CD14-positive monocyte (primary cell): Measurements from ENCODE around the gene DLL4. TPM values are rescaled to one million over a fixed set of nuclear protein-coding genes. Genes with fewer than 3 reads are reported as not detected.

ENCODE experiments used
- DNase-seq, 3 donors: peaks; one replicate each; pipeline ENCODE4 v3.0.0-alpha.2; 2011 to 2022
- H2AFZ ChIP-seq: 2 replicates; pipeline ENCODE4 v1.6.0; 2012; ENCODE audit warnings: mild to moderate bottlenecking, low read depth, low read length, inconsistent platforms; ENCODE audit not compliant: insufficient read depth, poor library complexity, severe bottlenecking
- H3K27ac ChIP-seq, 2 donors: 1 replicate in 1 of 2; 2 replicates in 1 of 2; pipeline ENCODE4 v1.5.1; 2012 to 2013; ENCODE audit warnings: low read length in 2 of 2, control low read depth in 1 of 2, inconsistent platforms in 1 of 2, low read depth in 1 of 2, mild to moderate bottlenecking in 1 of 2
- H3K27me3 ChIP-seq, 2 donors: one replicate each; pipeline versions ENCODE4 v1.6.0 to v1.6.1; 2011 to 2013; ENCODE audit warnings: low read length in 2 of 2; ENCODE audit not compliant: control insufficient read depth in 2 of 2, insufficient read depth in 2 of 2
- H3K36me3 ChIP-seq, 2 donors: replicated peaks in 1 of 2; 1 replicate in 1 of 2; 2 replicates in 1 of 2; pipeline versions ENCODE4 v1.5.1 to v1.6.1; 2012 to 2013; ENCODE audit warnings: low read length in 2 of 2, control low read depth in 1 of 2, inconsistent platforms in 1 of 2, mild to moderate bottlenecking in 1 of 2; ENCODE audit not compliant: insufficient read depth in 2 of 2, control insufficient read depth in 1 of 2
- H3K4me1 ChIP-seq, 2 donors: 1 replicate in 1 of 2; 2 replicates in 1 of 2; pipeline versions ENCODE4 v1.5.1 to v1.6.1; 2012 to 2013; ENCODE audit warnings: low read length in 2 of 2, control low read depth in 1 of 2, inconsistent platforms in 1 of 2, mild to moderate bottlenecking in 1 of 2, moderate library complexity in 1 of 2; ENCODE audit not compliant: insufficient read depth in 2 of 2, control insufficient read depth in 1 of 2
- H3K4me2 ChIP-seq: replicated peaks from 2 replicates; pipeline ENCODE3; 2012; ENCODE audit warnings: low read length, moderate library complexity, mild to moderate bottlenecking; ENCODE audit not compliant: poor library complexity, severe bottlenecking; ENCODE audit errors: extremely low read depth
- H3K4me3 ChIP-seq, 3 experiments: fragments of 200-600 bp in 1 of 3; sonication (generic) in 1 of 3; replicated peaks in 1 of 3; 1 replicate in 2 of 3; 2 replicates in 1 of 3; pipeline ENCODE4 v1.5.1; 2011 to 2013; ENCODE audit warnings: low read length in 3 of 3, mild to moderate bottlenecking in 3 of 3, control low read depth in 2 of 3, low read depth in 2 of 3, inconsistent platforms in 1 of 3, moderate library complexity in 1 of 3
- H3K79me2 ChIP-seq: 2 replicates; pipeline ENCODE4 v1.6.0; 2012; ENCODE audit warnings: mild to moderate bottlenecking, control low read depth, inconsistent platforms, low read length, moderate library complexity; ENCODE audit not compliant: insufficient read depth
- H3K9ac ChIP-seq: 2 replicates; pipeline ENCODE4 v1.6.0; 2017; ENCODE audit warnings: low read length, mild to moderate bottlenecking; ENCODE audit not compliant: insufficient read depth, poor library complexity, severe bottlenecking
- H3K9me3 ChIP-seq, 2 donors: replicated peaks in 1 of 2; 1 replicate in 1 of 2; 2 replicates in 1 of 2; pipeline versions ENCODE4 v1.5.1 to v1.6.1; 2012 to 2013; ENCODE audit warnings: low read length in 2 of 2, control low read depth in 1 of 2; ENCODE audit not compliant: control insufficient read depth in 1 of 2, insufficient read depth in 1 of 2
- H4K20me1 ChIP-seq: 2 replicates; pipeline ENCODE4 v1.6.0; 2012; ENCODE audit warnings: mild to moderate bottlenecking, low read length, control low read depth, moderate library complexity; ENCODE audit not compliant: insufficient read depth
- H3K27ac Mint-ChIP-seq, 7 donors: one replicate each; pipeline ENCODE4 v1.8.0; 2020; ENCODE audit warnings: mild to moderate bottlenecking in 7 of 7, mixed read lengths in 7 of 7, moderate library complexity in 6 of 7, inconsistent platforms in 2 of 7
- H3K27me3 Mint-ChIP-seq, 3 donors: one replicate each; pipeline ENCODE4 v1.8.0; 2021 to 2022; ENCODE audit warnings: low read depth in 3 of 3, mild to moderate bottlenecking in 3 of 3, mixed read lengths in 3 of 3, moderate library complexity in 3 of 3, inconsistent platforms in 1 of 3
- H3K36me3 Mint-ChIP-seq, 2 donors: one replicate each; pipeline ENCODE4 v1.8.0; 2020; ENCODE audit warnings: mixed read lengths in 2 of 2, inconsistent platforms in 1 of 2, mild to moderate bottlenecking in 1 of 2
- H3K4me1 Mint-ChIP-seq: one replicate; pipeline ENCODE4 v1.8.0; 2020; ENCODE audit warnings: mild to moderate bottlenecking, mixed read lengths
- H3K4me3 Mint-ChIP-seq, 2 donors: one replicate each; pipeline ENCODE4 v1.8.0; 2020; ENCODE audit warnings: mild to moderate bottlenecking in 2 of 2, mixed read lengths in 2 of 2, moderate library complexity in 1 of 2
- H3K9me3 Mint-ChIP-seq, 7 donors: one replicate each; pipeline ENCODE4 v1.8.0; 2020 to 2022; ENCODE audit warnings: mixed read lengths in 7 of 7, mild to moderate bottlenecking in 6 of 7, moderate library complexity in 6 of 7, inconsistent platforms in 2 of 7
- WGBS: methylation state at CpG from one replicate; pipeline ENCODE4 v1.1.5; 2013; ENCODE audit warnings: missing lambda C conversion rate; ENCODE audit not compliant: insufficient coverage; 5-methylcytosine and 5-hydroxymethylcytosine counted together
- intact Hi-C, 2 donors: fragments of 100-400 bp; cut with micrococcal nuclease; formaldehyde crosslinking; loops; one replicate each; pipeline versions ENCODE4 v1.15.0 to v1.15.1; 2023
- polyA plus RNA-seq, 3 donors: library from polyadenylated mRNA; depleted of rRNA in 1 of 3; unstranded in 2 of 3; stranded (reverse) in 1 of 3; fragments of 300-500 nt in 2 of 3; fragments of >200 nt in 1 of 3; fragmentation: Illumina TruSeq in 2 of 3; gene quantifications; 1 replicate in 2 of 3; 2 replicates in 1 of 3; pipeline ENCODE4 v1.2.3, GENCODE V29; 2012 to 2021
- TF ChIP-seq, protein P1 (sequence below): fragments of 200-600 bp; IDR thresholded peaks from one replicate; pipeline ENCODE4 v1.8.0; 2022; ENCODE audit warnings: antibody characterized with exemption, mild to moderate bottlenecking

DLL4 gene
- polyA plus RNA-seq, 3 donors, result 0.07 TPM; not detected in 2

DNA sequence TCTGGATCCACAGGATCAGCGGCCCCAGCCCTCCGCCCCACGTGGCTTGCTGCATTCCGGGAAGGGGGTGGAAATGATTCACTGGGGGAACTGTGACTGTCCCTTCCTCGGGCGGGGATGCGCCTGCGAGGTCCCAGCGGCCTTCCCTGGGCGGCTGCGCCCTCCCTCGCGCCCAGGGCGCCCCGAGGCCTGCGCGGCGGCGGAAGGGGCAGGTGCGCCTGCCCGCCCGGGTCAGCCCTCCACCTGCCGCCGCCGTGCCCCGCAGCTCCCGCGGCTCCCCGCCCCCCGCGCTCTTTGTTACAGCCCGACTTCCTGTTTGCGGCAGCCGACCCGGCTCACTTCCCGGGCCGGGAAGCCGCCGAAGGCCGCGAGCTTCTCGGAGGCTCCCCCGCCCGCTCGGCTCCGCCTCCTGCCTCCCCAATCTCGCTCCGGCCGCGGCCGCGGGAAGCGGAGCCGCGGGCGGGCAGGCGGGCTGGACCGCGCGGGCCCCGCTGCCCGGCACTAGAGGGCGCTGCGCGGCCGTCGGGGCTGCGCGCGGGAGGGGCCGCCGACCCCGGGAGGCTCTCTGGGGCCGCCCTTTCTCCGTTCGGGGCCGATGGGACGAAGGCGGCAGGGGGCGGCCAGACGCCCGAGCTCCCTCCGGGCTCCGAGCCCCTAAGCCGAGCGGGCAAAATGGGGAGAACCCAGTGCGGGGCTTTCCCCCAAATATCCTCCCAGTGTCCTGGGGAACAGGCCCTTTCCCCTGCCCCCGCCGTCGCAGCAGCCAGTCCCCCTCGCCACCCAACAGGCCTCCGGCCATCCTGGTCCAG, 12.6 kb downstream of the DLL4 start:
- peak overlapping the region; percentile 82 for H3K4me2 ChIP-seq
- Mint-ChIP-seq H3K27ac (peak overlapping the region in 6 of 7 donors; percentile 37 to 86 (median 54)), H3K9me3 (no peaks in the 10 kb centered on the region), H3K36me3 (no peaks in the 10 kb centered on the region), H3K27me3 (peaks cover 9 to 16% (median 12%) of the 10 kb centered on the region in 3 donors), H3K4me3 (peak overlapping the region; percentile 77 to 88), H3K4me1 (peaks cover 35% of the 10 kb centered on the region)
- H2AFZ ChIP-seq, result peak overlapping the region; percentile 94
- intact Hi-C loops, result loop anchor here in 1 of 2 donors (5.0 to 10.0 kb wide), 2 partner anchors 34 to 83 kb away; no protein-coding TSS in a partner anchor
- no peaks in the 10 kb centered on the region for H3K36me3 ChIP-seq
- peak overlapping the region; percentile 68 for H3K9ac ChIP-seq
- peak overlapping the region; percentile 64 to 75 for H3K27ac ChIP-seq
- H3K4me1 ChIP-seq, result peaks cover 34 to 40% of the 10 kb centered on the region in 2 donors
- DNase-seq, result peak; percentile 73 to 81 (median 76)
- no peaks in the 10 kb centered on the region for H3K9me3 ChIP-seq
- TF ChIP-seq, protein P1, sequence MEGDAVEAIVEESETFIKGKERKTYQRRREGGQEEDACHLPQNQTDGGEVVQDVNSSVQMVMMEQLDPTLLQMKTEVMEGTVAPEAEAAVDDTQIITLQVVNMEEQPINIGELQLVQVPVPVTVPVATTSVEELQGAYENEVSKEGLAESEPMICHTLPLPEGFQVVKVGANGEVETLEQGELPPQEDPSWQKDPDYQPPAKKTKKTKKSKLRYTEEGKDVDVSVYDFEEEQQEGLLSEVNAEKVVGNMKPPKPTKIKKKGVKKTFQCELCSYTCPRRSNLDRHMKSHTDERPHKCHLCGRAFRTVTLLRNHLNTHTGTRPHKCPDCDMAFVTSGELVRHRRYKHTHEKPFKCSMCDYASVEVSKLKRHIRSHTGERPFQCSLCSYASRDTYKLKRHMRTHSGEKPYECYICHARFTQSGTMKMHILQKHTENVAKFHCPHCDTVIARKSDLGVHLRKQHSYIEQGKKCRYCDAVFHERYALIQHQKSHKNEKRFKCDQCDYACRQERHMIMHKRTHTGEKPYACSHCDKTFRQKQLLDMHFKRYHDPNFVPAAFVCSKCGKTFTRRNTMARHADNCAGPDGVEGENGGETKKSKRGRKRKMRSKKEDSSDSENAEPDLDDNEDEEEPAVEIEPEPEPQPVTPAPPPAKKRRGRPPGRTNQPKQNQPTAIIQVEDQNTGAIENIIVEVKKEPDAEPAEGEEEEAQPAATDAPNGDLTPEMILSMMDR, result peak; percentile 76
- no peaks in the 10 kb centered on the region for H4K20me1 ChIP-seq
- WGBS, result under 1% methylated on average over 82 of the region's 92 CpGs
- H3K4me3 ChIP-seq, result peak overlapping the region; percentile 57 to 80 (median 76)
- H3K79me2 ChIP-seq, result no peaks in the 10 kb centered on the region
- H3K27me3 ChIP-seq, result no peaks in the 10 kb centered on the region

DNA sequence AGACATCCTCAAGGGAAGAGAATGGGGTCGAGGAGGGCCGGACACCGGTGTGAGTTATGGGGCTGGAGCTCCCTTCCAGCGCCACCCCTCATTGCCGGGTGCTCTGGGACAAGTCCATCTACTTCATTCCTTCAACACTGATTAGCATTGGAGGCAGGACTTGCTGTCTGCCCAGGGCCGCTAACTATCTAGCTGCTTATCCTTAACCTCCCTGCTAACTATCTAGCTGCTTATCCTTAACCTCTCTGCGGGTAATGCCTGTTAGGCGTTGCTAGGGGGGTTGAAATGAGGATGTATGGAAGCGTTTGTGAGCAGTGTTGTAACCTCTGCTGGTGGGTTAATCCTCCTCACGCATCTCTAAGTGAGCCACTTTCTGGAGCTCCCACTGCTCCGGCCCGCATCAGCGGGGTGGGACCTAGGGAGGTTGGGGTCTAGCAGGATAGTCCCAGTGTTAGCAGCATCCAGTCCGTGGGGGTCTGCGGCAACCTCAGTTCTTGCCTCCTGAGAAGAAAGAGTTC, 13.3 kb downstream of the DLL4 start:
- Histone ChIP-seq H2AFZ (peak overlapping the region; percentile 94), H3K9me3 (no peaks in the 10 kb centered on the region), H3K27me3 (no peaks in the 10 kb centered on the region), H3K79me2 (no peaks in the 10 kb centered on the region), H3K9ac (peak overlapping the region; percentile 68), H3K27ac (peak overlapping the region; percentile 64 to 75), H3K4me1 (peaks cover 34 to 40% of the 10 kb centered on the region in 2 donors), H3K4me2 (peak overlapping the region; percentile 82), H3K4me3 (peak overlapping the region; percentile 57 to 80 (median 76)), H3K36me3 (no peaks in the 10 kb centered on the region), H4K20me1 (no peaks in the 10 kb centered on the region)
- no peaks in the 10 kb centered on the region for H3K36me3 Mint-ChIP-seq
- 24% methylated on average over 10 of the region's 15 CpGs for WGBS
- H3K9me3 Mint-ChIP-seq, result no peaks in the 10 kb centered on the region
- H3K27me3 Mint-ChIP-seq, result peaks cover 9 to 16% (median 12%) of the 10 kb centered on the region in 3 donors
- peak overlapping the region in 4 of 7 donors; percentile 43 to 61 (median 50) for H3K27ac Mint-ChIP-seq
- peak overlapping the region; percentile 77 to 88 for H3K4me3 Mint-ChIP-seq
- TF ChIP-seq, protein P1, result no peak
- H3K4me1 Mint-ChIP-seq, result peaks cover 35% of the 10 kb centered on the region
- intact Hi-C loops, result loop anchor here in 1 of 2 donors (5.0 to 10.0 kb wide), 2 partner anchors 35 to 82 kb away; no protein-coding TSS in a partner anchor
- peak; percentile 43 to 75 (median 73) for DNase-seq
